ENCODE results near the gene TOX2. TPM values are rescaled to one million over a fixed set of nuclear protein-coding genes. Genes with fewer than 3 reads are reported as not detected.
A peak's percentile ranks its signal among the peaks of the same experiment; 100 is the strongest.

The TOX2 gene
- total RNA-seq, 2 experiments from 2014 or later, result 3.3 to 3.9 TPM

- intact Hi-C loops (cut with DNase I, micrococcal nuclease), result loop anchor here in 1 of 2 experiments (5.0 kb wide), 1 partner anchor 103 kb away; no protein-coding TSS in a partner anchor
- Histone ChIP-seq H3K9me3 (ENCODE audit: control insufficient read depth in 1 of 2, insufficient read depth in 1 of 2, low read length in 2 of 2) (no peaks in the 10 kb centered on the region), H3K4me3 (ENCODE audit: low read length) (no peak overlapping the region), H3K36me3 (ENCODE audit: insufficient read depth, low read length) (no peaks in the 10 kb centered on the region), H3K27ac (ENCODE audit: low read depth in 1 of 2, low read length in 2 of 2) (no peak overlapping the region), H3K27me3 (ENCODE audit: control insufficient read depth in 1 of 2, insufficient read depth in 2 of 2, low read length in 2 of 2) (peaks cover 0 to 2% of the 10 kb centered on the region in 2 experiments), H3K4me1 (ENCODE audit: insufficient read depth, low read length) (peaks cover 23% of the 10 kb centered on the region)
- DNase-seq, result peak in 1 of 14 experiments; percentile 24
- ATAC-seq (ENCODE audit: poor library complexity), result no peak
- Mint-ChIP-seq H3K4me3 (no peak overlapping the region), H3K4me1 (ENCODE audit: low read depth) (no peaks in the 10 kb centered on the region), H3K27ac (no peak overlapping the region), H3K9me3 (no peaks in the 10 kb centered on the region), H3K36me3 (ENCODE audit: low read depth) (no peaks in the 10 kb centered on the region), H3K27me3 (no peaks in the 10 kb centered on the region)
- ChIA-PET POLR2A (no interaction called here), CTCF (no interaction called here)
- TF ChIP-seq CTCF (IDR thresholded peaks at IDR 0.05), result no peak
Measured at GRCh38 chr20:43969028-43969447, 54.4 kb downstream of the TOX2 start.

- H3K4me3 ChIP-seq (ENCODE audit: low read length), result no peak overlapping the region
- peaks cover 0 to 2% of the 10 kb centered on the region in 2 experiments for H3K27me3 ChIP-seq (ENCODE audit: control insufficient read depth in 1 of 2, insufficient read depth in 2 of 2, low read length in 2 of 2)
Measured at GRCh38 chr20:43969501-43970182, 55.0 kb downstream of the TOX2 start.

GRCh38 chr20:43971267-43971666 is 56.6 kb downstream of the TOX2 start:
- peak in 1 of 14 experiments; percentile 7 for DNase-seq
- POLR2A ChIA-PET, result no interaction called here

More at GRCh38 chr20:43969501-43970182, 55.0 kb downstream of the TOX2 start:
- CTCF ChIA-PET, result no interaction called here
- DNase-seq, result peak in 1 of 14 experiments; percentile 15
- Mint-ChIP-seq H3K4me3 (no peak overlapping the region), H3K4me1 (ENCODE audit: low read depth) (no peaks in the 10 kb centered on the region), H3K27ac (no peak overlapping the region), H3K9me3 (no peaks in the 10 kb centered on the region), H3K27me3 (no peaks in the 10 kb centered on the region), H3K36me3 (ENCODE audit: low read depth) (no peaks in the 10 kb centered on the region)
- POLR2A ChIA-PET, result interaction anchor here (0.7 kb wide), 1 partner anchor 76 kb away, joined by 3 read pairs; no protein-coding TSS in a partner anchor
- intact Hi-C loops (cut with DNase I, micrococcal nuclease), result loop anchor here in 1 of 2 experiments (5.0 kb wide), 1 partner anchor 103 kb away; no protein-coding TSS in a partner anchor
- Histone ChIP-seq H3K36me3 (ENCODE audit: insufficient read depth, low read length) (no peaks in the 10 kb centered on the region), H3K9me3 (ENCODE audit: control insufficient read depth in 1 of 2, insufficient read depth in 1 of 2, low read length in 2 of 2) (peaks cover 0 to 6% of the 10 kb centered on the region in 2 experiments), H3K27ac (ENCODE audit: low read depth in 1 of 2, low read length in 2 of 2) (no peak overlapping the region), H3K4me1 (ENCODE audit: insufficient read depth, low read length) (peaks cover 17% of the 10 kb centered on the region)
- no peak for TF ChIP-seq CTCF (IDR thresholded peaks at IDR 0.05)
- no peak for ATAC-seq (ENCODE audit: poor library complexity)

More at GRCh38 chr20:43971267-43971666, 56.6 kb downstream of the TOX2 start:
- CTCF ChIA-PET, result no interaction called here
- H3K9me3 ChIP-seq (ENCODE audit: control insufficient read depth in 1 of 2, insufficient read depth in 1 of 2, low read length in 2 of 2), result peaks cover 0 to 8% of the 10 kb centered on the region in 2 experiments
- no peak overlapping the region for H3K27ac ChIP-seq (ENCODE audit: low read depth in 1 of 2, low read length in 2 of 2)
- Mint-ChIP-seq H3K36me3 (ENCODE audit: low read depth) (no peaks in the 10 kb centered on the region), H3K27ac (no peak overlapping the region), H3K27me3 (no peaks in the 10 kb centered on the region), H3K4me1 (ENCODE audit: low read depth) (no peaks in the 10 kb centered on the region), H3K4me3 (no peak overlapping the region), H3K9me3 (peaks cover 2% of the 10 kb centered on the region)
- H3K4me3 ChIP-seq (ENCODE audit: low read length), result no peak overlapping the region
- no peak for ATAC-seq (ENCODE audit: poor library complexity)
- TF ChIP-seq CTCF (IDR thresholded peaks at IDR 0.05), result no peak
- H3K27me3 ChIP-seq (ENCODE audit: control insufficient read depth in 1 of 2, insufficient read depth in 2 of 2, low read length in 2 of 2), result peaks cover 0 to 2% of the 10 kb centered on the region in 2 experiments
- no peaks in the 10 kb centered on the region for H3K36me3 ChIP-seq (ENCODE audit: insufficient read depth, low read length)
- H3K4me1 ChIP-seq (ENCODE audit: insufficient read depth, low read length), result peaks cover 6% of the 10 kb centered on the region
- intact Hi-C loops (cut with DNase I, micrococcal nuclease), result no loop called here
